ENCODE results near the gene ECSIT. TPM values are rescaled to one million over a fixed set of nuclear protein-coding genes. Genes with fewer than 3 reads are reported as not detected.

ECSIT gene
- polyA plus RNA-seq, 2 of the 4 experiments (the other 2 are of a cell fraction) = 23.0 to 29.7 TPM

- peak overlapping the region; percentile 79 for H3K4me2 ChIP-seq
- CTCF ChIA-PET = no interaction called here
Observed at GRCh38 chr19:11505032-11505503, 23.9 kb downstream of the ECSIT start.

GRCh38 chr19:11504502-11505031, 24.4 kb downstream of the ECSIT start:
- Histone ChIP-seq H3K4me1 (peaks cover 9% of the 10 kb centered on the region; the same call in 1 of the 3 replicates), H3K27ac (peak overlapping the region; percentile 57 to 99; a peak in 5 of 6 replicates), H3K4me3 (peak overlapping the region; percentile 72), H3K4me2 (peak overlapping the region; percentile 79), H3K9me3 (no peaks in the 10 kb centered on the region)
- CTCF ChIA-PET = interaction anchor here (1.2 kb wide), 1 partner anchor 9 kb away, joined by 4 read pairs; no protein-coding TSS in a partner anchor
- DNase-seq (ENCODE audit: low read depth in 1 of 2, low spot score in 1 of 2) (no peak), ATAC-seq (no peak; a peak in 1 of 6 replicates), FAIRE-seq (no peak)
- TF ChIP-seq BCL3 (IDR thresholded peaks at IDR 0.05) (no peak), MAX (IDR thresholded peaks at IDR 0.05) (no peak), CTCF (IDR thresholded peaks at IDR 0.05) (no peak), JUNB (IDR thresholded peaks at IDR 0.05) (no peak)
- POLR2A ChIA-PET = no interaction called here
- WGBS (ENCODE audit: missing lambda C conversion rate) = 53% methylated on average over 7 of the region's 7 CpGs

More at GRCh38 chr19:11505032-11505503, 23.9 kb downstream of the ECSIT start:
- Histone ChIP-seq H3K4me1 (peaks cover 9% of the 10 kb centered on the region; the same call in 1 of the 3 replicates), H3K27ac (peak overlapping the region; percentile 93 to 99), H3K4me3 (peak overlapping the region; percentile 72), H3K9me3 (no peaks in the 10 kb centered on the region)
- POLR2A ChIA-PET = no interaction called here
- FAIRE-seq (no peak), ATAC-seq (peak; percentile 91 to 97), DNase-seq (ENCODE audit: low read depth in 1 of 2, low spot score in 1 of 2) (peak; percentile 86 to 92)
- TF ChIP-seq MAFK (IDR thresholded peaks at IDR 0.05; ENCODE audit: partially characterized antibody) (no peak), GATA3 (IDR thresholded peaks at IDR 0.05; ENCODE audit: borderline replicate concordance) (0 out of 2 replicates have a peak, but pooled peaks have one; percentile 27)
- 0% methylated on average over 4 of the region's 33 CpGs for WGBS (ENCODE audit: missing lambda C conversion rate)

- H3K9me3 ChIP-seq = no peaks in the 10 kb centered on the region
- ChIA-PET POLR2A (interaction anchor here (0.8 kb wide), 1 partner anchor 26 kb away, joined by 6 read pairs; no protein-coding TSS in a partner anchor), CTCF (interaction anchor here (0.9 kb wide), 1 partner anchor 59 kb away, joined by 3 read pairs; the partner anchor contains the start of gene ELOF1)
- H3K4me3 ChIP-seq = no peak overlapping the region
- ATAC-seq (no peak), FAIRE-seq (no peak), DNase-seq (ENCODE audit: low read depth in 1 of 2, low spot score in 1 of 2) (no peak)
- 77% methylated on average over 7 of the region's 7 CpGs for WGBS (ENCODE audit: missing lambda C conversion rate)
- no peak overlapping the region for H3K4me2 ChIP-seq
- H3K27ac ChIP-seq = no peak overlapping the region
- peaks cover 8% of the 10 kb centered on the region for H3K4me1 ChIP-seq
- TF ChIP-seq RCOR1 (IDR thresholded peaks at IDR 0.05; ENCODE audit: low read depth, low read length) (no peak), NR3C1 (IDR thresholded peaks at IDR 0.05) (no peak)
Observed at GRCh38 chr19:11499890-11500420, 29.0 kb downstream of the ECSIT start.

- WGBS (ENCODE audit: missing lambda C conversion rate) = 90% methylated on average over 6 of the region's 6 CpGs
- TF ChIP-seq ELK1 (IDR thresholded peaks at IDR 0.05; ENCODE audit: low read depth, low read length) (no peak), HMGXB4 (CRISPR knock-in tag; IDR thresholded peaks at IDR 0.05; ENCODE audit: borderline replicate concordance) (no peak), HOXB5 (CRISPR knock-in tag; IDR thresholded peaks at IDR 0.05) (no peak), HDAC2 (IDR thresholded peaks at IDR 0.05) (no peak), TFCP2L1 (CRISPR knock-in tag; IDR thresholded peaks at IDR 0.05) (no peak), NR3C1 (IDR thresholded peaks at IDR 0.05) (no peak)
- no peak for DNase-seq (ENCODE audit: low read depth in 1 of 2, low spot score in 1 of 2)
- H3K4me3 ChIP-seq = no peak overlapping the region
- H3K4me2 ChIP-seq = no peak overlapping the region
- no peak overlapping the region for H3K27ac ChIP-seq
- ChIA-PET POLR2A (interaction anchor here (0.8 kb wide), 1 partner anchor 27 kb away, joined by 6 read pairs; no protein-coding TSS in a partner anchor), CTCF (interaction anchor here (0.8 kb wide), 1 partner anchor 90 kb away, joined by 3 read pairs; no protein-coding TSS in a partner anchor)
- no peak for FAIRE-seq
- no peak for ATAC-seq
- peaks cover 4% of the 10 kb centered on the region for H3K4me1 ChIP-seq
- H3K9me3 ChIP-seq = no peaks in the 10 kb centered on the region
Observed at GRCh38 chr19:11499220-11499726, 29.7 kb downstream of the ECSIT start.
